MM.1S (cell line): ENCODE results near the gene WASF1.

Experiments used
- DNase-seq: peaks from one replicate; pipeline ENCODE4 v3.0.0-alpha.2; 2015
- H2AFZ ChIP-seq: fragments of 300-600 bp; sonication (generic); 2 replicates; pipeline ENCODE4 v1.6.0; 2016; ENCODE audit warnings: antibody characterized with exemption, low read length
- H3F3A ChIP-seq: fragments of 300-600 bp; sonication (generic); 2 replicates; pipeline ENCODE4 v1.6.1; 2016; ENCODE audit warnings: mild to moderate bottlenecking, antibody characterized with exemption, low read length, moderate library complexity, mixed read lengths; ENCODE audit not compliant: insufficient read depth
- H3K27ac ChIP-seq: fragments of 300-600 bp; sonication (generic); 2 replicates; pipeline ENCODE4 v1.5.1; 2016; ENCODE audit warnings: mild to moderate bottlenecking, low read length
- H3K27me3 ChIP-seq: fragments of 300-600 bp; sonication (generic); replicated peaks from 2 replicates; pipeline ENCODE4 v1.6.0; 2016; ENCODE audit warnings: low read length; ENCODE audit not compliant: insufficient read depth
- H3K36me3 ChIP-seq: fragments of 300-600 bp; sonication (generic); replicated peaks from 2 replicates; pipeline ENCODE4 v1.6.1; 2016; ENCODE audit warnings: mild to moderate bottlenecking, low read length, mixed read lengths; ENCODE audit not compliant: insufficient read depth
- H3K4me1 ChIP-seq: fragments of 300-600 bp; sonication (generic); 2 replicates; pipeline ENCODE4 v1.6.1; 2016; ENCODE audit warnings: low read length, mixed read lengths
- H3K4me2 ChIP-seq: fragments of 300-600 bp; sonication (generic); 2 replicates; pipeline ENCODE4 v1.6.0; 2016; ENCODE audit warnings: low read depth, low read length
- H3K4me3 ChIP-seq: fragments of 300-600 bp; sonication (generic); 2 replicates; pipeline ENCODE4 v1.5.1; 2016; ENCODE audit warnings: low read length, mixed read lengths
- H3K79me2 ChIP-seq: fragments of 300-600 bp; sonication (generic); 2 replicates; pipeline ENCODE4 v1.6.1; 2016; ENCODE audit warnings: mixed run types, low read length, mixed read lengths
- H3K9ac ChIP-seq: fragments of 300-600 bp; sonication (generic); 2 replicates; pipeline ENCODE4 v1.6.1; 2016; ENCODE audit warnings: low read length, mixed read lengths
- H3K9me2 ChIP-seq: fragments of 300-600 bp; sonication (generic); replicated peaks from 2 replicates; pipeline ENCODE4 v1.6.1; 2016; ENCODE audit warnings: mild to moderate bottlenecking, low read length, mixed read lengths; ENCODE audit not compliant: insufficient read depth
- H3K9me3 ChIP-seq: fragments of 300-600 bp; sonication (generic); replicated peaks from 2 replicates; pipeline ENCODE4 v1.6.1; 2016; ENCODE audit warnings: mild to moderate bottlenecking, low read length, mixed read lengths; ENCODE audit not compliant: insufficient read depth
- H4K20me1 ChIP-seq: fragments of 300-600 bp; sonication (generic); 2 replicates; pipeline ENCODE4 v1.6.1; 2016; ENCODE audit warnings: mild to moderate bottlenecking, low read length, moderate library complexity, mixed read lengths; ENCODE audit not compliant: insufficient read depth
- EZH2 ChIP-seq: fragments of 300-600 bp; sonication (generic); optimal IDR thresholded peaks from 2 replicates; pipeline ENCODE3; 2017; ENCODE audit warnings: low read depth, mild to moderate bottlenecking, antibody characterized with exemption, low read length, mixed read lengths
- EZH2phosphoT487 ChIP-seq: fragments of 300-600 bp; sonication (generic); IDR thresholded peaks from 2 replicates; pipeline ENCODE4 v1.6.1; 2018; ENCODE audit warnings: antibody characterized with exemption, low read length
- TF ChIP-seq, protein P1 (sequence below): fragments of 300-600 bp; sonication (generic); IDR thresholded peaks from 2 replicates; pipeline ENCODE4 v1.5.1; 2016; ENCODE audit warnings: antibody characterized with exemption, low read length, mixed read lengths

WASF1 gene

DNA sequence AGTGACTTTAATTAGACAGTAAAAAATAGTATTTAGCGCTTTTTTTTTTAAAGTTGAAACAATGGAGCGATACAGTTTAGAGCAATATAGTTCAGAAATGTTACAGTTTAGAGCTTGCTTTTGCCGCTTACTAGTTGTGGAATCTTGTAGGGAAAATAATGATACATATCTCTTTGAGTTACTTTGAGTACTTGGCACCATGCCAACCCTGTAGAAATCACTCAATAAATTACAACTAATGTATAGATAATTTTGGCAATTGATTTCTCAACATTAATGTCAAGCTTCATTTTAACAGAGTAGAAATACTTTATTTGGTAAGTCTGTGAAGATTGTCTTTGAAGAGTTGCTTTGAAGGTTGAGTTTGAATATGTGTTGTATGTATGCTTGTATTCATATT lies 28.2 kb upstream of the WASF1 start:
- H3K9me2 ChIP-seq = no peaks in the 10 kb centered on the region
- H3K36me3 ChIP-seq = peaks cover 5% of the 10 kb centered on the region; the same call in 1 of the 2 replicates
- no peak overlapping the region for H3K4me3 ChIP-seq
- TF ChIP-seq EZH2phosphoT487 (no peak), EZH2 (no peak)
- TF ChIP-seq, protein P1, sequence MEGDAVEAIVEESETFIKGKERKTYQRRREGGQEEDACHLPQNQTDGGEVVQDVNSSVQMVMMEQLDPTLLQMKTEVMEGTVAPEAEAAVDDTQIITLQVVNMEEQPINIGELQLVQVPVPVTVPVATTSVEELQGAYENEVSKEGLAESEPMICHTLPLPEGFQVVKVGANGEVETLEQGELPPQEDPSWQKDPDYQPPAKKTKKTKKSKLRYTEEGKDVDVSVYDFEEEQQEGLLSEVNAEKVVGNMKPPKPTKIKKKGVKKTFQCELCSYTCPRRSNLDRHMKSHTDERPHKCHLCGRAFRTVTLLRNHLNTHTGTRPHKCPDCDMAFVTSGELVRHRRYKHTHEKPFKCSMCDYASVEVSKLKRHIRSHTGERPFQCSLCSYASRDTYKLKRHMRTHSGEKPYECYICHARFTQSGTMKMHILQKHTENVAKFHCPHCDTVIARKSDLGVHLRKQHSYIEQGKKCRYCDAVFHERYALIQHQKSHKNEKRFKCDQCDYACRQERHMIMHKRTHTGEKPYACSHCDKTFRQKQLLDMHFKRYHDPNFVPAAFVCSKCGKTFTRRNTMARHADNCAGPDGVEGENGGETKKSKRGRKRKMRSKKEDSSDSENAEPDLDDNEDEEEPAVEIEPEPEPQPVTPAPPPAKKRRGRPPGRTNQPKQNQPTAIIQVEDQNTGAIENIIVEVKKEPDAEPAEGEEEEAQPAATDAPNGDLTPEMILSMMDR = no peak
- H3F3A ChIP-seq = no peaks in the 10 kb centered on the region
- no peak overlapping the region for H3K9ac ChIP-seq
- no peak overlapping the region for H3K27ac ChIP-seq
- no peak for DNase-seq
- H4K20me1 ChIP-seq = no peaks in the 10 kb centered on the region
- H3K4me2 ChIP-seq = no peak overlapping the region
- H3K9me3 ChIP-seq = no peaks in the 10 kb centered on the region
- 0 out of 2 replicates have a peak, but pooled peaks cover 5% of the 10 kb centered on the region for H3K79me2 ChIP-seq
- no peak overlapping the region for H2AFZ ChIP-seq
- no peaks in the 10 kb centered on the region for H3K27me3 ChIP-seq
- no peaks in the 10 kb centered on the region for H3K4me1 ChIP-seq

DNA sequence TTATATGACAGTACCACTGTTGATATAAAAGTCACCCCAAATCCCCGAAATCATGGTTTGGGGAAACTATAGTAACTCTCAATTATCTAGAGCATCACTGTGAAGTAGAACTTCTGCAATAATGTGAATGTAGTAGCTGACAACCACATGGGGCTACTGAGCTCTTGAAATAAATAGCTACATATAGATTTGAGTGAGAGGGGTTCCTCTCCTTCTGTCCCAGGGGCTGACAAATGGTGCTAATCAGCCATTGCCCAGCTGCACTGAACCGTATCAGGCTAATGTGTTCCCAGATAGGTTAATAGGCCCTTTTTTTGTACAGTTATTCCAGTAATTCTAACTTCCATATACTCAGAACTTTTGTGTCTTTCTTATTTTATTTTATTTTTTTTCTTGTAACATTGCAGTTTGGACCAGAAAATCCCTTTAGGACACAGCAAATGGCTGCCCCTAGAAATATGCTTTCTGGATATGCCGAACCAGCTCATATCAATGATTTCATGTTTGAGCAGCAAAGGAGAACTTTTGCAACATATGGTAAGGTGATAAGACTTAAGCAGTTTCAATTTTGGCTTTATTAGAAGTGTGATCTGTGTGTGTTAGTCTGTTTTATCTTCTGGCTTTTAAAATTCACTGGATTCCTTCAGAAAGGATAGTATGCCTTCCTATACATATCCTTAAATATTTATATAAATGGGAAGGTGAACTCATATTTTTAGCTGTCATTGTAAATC lies 21.8 kb upstream of the WASF1 start:
- Histone ChIP-seq H3K4me1 (no peaks in the 10 kb centered on the region), H3K4me3 (no peak overlapping the region), H3K36me3 (no peaks in the 10 kb centered on the region), H3K9me2 (no peaks in the 10 kb centered on the region), H3K4me2 (no peak overlapping the region), H3F3A (no peaks in the 10 kb centered on the region), H3K27ac (no peak overlapping the region), H3K9me3 (no peaks in the 10 kb centered on the region), H3K79me2 (peaks cover 39% of the 10 kb centered on the region), H3K27me3 (no peaks in the 10 kb centered on the region), H2AFZ (no peak overlapping the region), H3K9ac (no peak overlapping the region), H4K20me1 (peaks cover 3% of the 10 kb centered on the region; the same call in 1 of the 2 replicates)
- no peak for DNase-seq
- TF ChIP-seq EZH2 = no peak
- TF ChIP-seq, protein P1 = no peak
- no peak for TF ChIP-seq EZH2phosphoT487

- TF ChIP-seq EZH2phosphoT487 = no peak
- TF ChIP-seq, protein P1 = no peak
- no peak for TF ChIP-seq EZH2
- Histone ChIP-seq H4K20me1 (peaks cover 3% of the 10 kb centered on the region; the same call in 1 of the 2 replicates), H3K27me3 (no peaks in the 10 kb centered on the region), H3K9ac (no peak overlapping the region), H3K4me3 (no peak overlapping the region), H3K4me2 (no peak overlapping the region), H3K9me3 (no peaks in the 10 kb centered on the region), H3K4me1 (no peaks in the 10 kb centered on the region), H2AFZ (no peak overlapping the region), H3K79me2 (peaks cover 54% of the 10 kb centered on the region), H3F3A (no peaks in the 10 kb centered on the region), H3K27ac (no peak overlapping the region), H3K9me2 (no peaks in the 10 kb centered on the region), H3K36me3 (no peaks in the 10 kb centered on the region)
- no peak for DNase-seq
Measured at GRCh38 chr6:110198561-110198960, 19.1 kb upstream of the WASF1 start.
